Stimulated activated CD8-positive, alpha-beta memory T cell treated with anti-CD3 and anti-CD28 coated beads, Interleukin-4, amount 100 ng/mL, for 4 hours (primary cell): ENCODE data around the gene HMG20A.
A peak's percentile ranks its signal among the peaks of the same experiment; 100 is the strongest.
"Not testable (repeated sequence)": the region's sequence is repeated elsewhere in the genome, so short reads cannot be mapped to it uniquely, and the experiment has no call there.

Experiments used
- DNase-seq, 2 donors: peaks; one replicate each; pipeline ENCODE4 v3.0.0-alpha.2; 2020; ENCODE audit warnings: low read depth in 2 of 2, low spot score in 1 of 2

Gene HMG20A

GRCh38 chr15:77420610-77421369, at the start of gene HMG20A:
Gene HMG20A (plus strand): TSS chr15:77420888. CDS start chr15:77458408, 37,520 bp downstream.
- peak; percentile 25 to 38 for DNase-seq

- no peak for DNase-seq
Measured at GRCh38 chr15:77371850-77372563, 48.7 kb upstream of the HMG20A start.

- DNase-seq = no peak
Measured at GRCh38 chr15:77373441-77373840, 47.2 kb upstream of the HMG20A start.

GRCh38 chr15:77375133-77375532, 45.6 kb upstream of the HMG20A start:
- no peak for DNase-seq

GRCh38 chr15:77376770-77377169, 43.9 kb upstream of the HMG20A start:
- no peak for DNase-seq

- DNase-seq = no peak
Measured at GRCh38 chr15:77380033-77380432, 40.7 kb upstream of the HMG20A start.

- DNase-seq = no peak
Measured at GRCh38 chr15:77384086-77384485, 36.6 kb upstream of the HMG20A start.

GRCh38 chr15:77384589-77385359, 35.9 kb upstream of the HMG20A start:
- no peak for DNase-seq

GRCh38 chr15:77386626-77387025, 34.1 kb upstream of the HMG20A start:
- DNase-seq = no peak

- no peak for DNase-seq
Measured at GRCh38 chr15:77387365-77388105, 33.2 kb upstream of the HMG20A start.

- no peak for DNase-seq
Measured at GRCh38 chr15:77391372-77391951, 29.2 kb upstream of the HMG20A start.

- no peak for DNase-seq
Measured at GRCh38 chr15:77392762-77393470, 27.8 kb upstream of the HMG20A start.

GRCh38 chr15:77393471-77393840, 27.2 kb upstream of the HMG20A start:
- DNase-seq = no peak

- no peak for DNase-seq
Measured at GRCh38 chr15:77395013-77395774, 25.5 kb upstream of the HMG20A start.

- no peak for DNase-seq
Measured at GRCh38 chr15:77396692-77397091, 24.0 kb upstream of the HMG20A start.

- no peak for DNase-seq
Measured at GRCh38 chr15:77398927-77399326, 21.8 kb upstream of the HMG20A start.

GRCh38 chr15:77400258-77400657, 20.4 kb upstream of the HMG20A start:
- DNase-seq = no peak

- DNase-seq = no peak
Measured at GRCh38 chr15:77402740-77403379, 17.8 kb upstream of the HMG20A start.

GRCh38 chr15:77406173-77406759, 14.4 kb upstream of the HMG20A start:
- not testable (repeated sequence) for DNase-seq
